GM12878 (cell line): ENCODE results near the gene PCBD1. TPM values are rescaled to one million over a fixed set of nuclear protein-coding genes. Genes with fewer than 3 reads are reported as not detected.

Experiments used
- ATAC-seq: fragments of 200-7000 bp; cut with Tn5 transposase; 3 replicates; pipeline ENCODE4 v1.9.1; 2020; ENCODE audit warnings: mild to moderate bottlenecking, moderate library complexity
- BruUV-seq: library from RNA; stranded (reverse); fragments of 400-500 nt; replicated peaks from 2 replicates; lab custom pipeline; 2021; lab: Mats Ljungman, UMichigan
- CTCF ChIA-PET: fragments of 300-600 bp; sonication (Branson Sonifier 250); formaldehyde crosslinking; extraction: SDS; loops from one replicate; lab custom pipeline; 2021; ENCODE audit warnings: inconsistent platforms; lab: Yijun Ruan, JAX
- POLR2A ChIA-PET: fragments of 350-600 bp; formaldehyde crosslinking; extraction: SDS; loops from one replicate; lab custom pipeline; 2021; ENCODE audit warnings: inconsistent platforms; lab: Charles Lee
- RAD21 ChIA-PET: fragments of 300-600 bp; sonication (Branson Sonifier 250); formaldehyde crosslinking; loops from one replicate; lab custom pipeline; 2023; ENCODE audit warnings: antibody characterized with exemption; ENCODE audit not compliant: unreplicated experiment; lab: Charles Lee
- SMC1A ChIA-PET: fragments of 300-600 bp; sonication (Branson Sonifier 250); formaldehyde crosslinking; loops from one replicate; lab custom pipeline; 2023; ENCODE audit not compliant: unreplicated experiment, uncharacterized antibody; lab: Charles Lee
- DNase-seq: peaks from one replicate; pipeline ENCODE4 v3.0.0-alpha.2; 2011; ENCODE audit warnings: low read depth, low spot score
- FAIRE-seq: peaks from 3 replicates; lab custom pipeline; 2011; peaks lifted over from hg19 to GRCh38; lab: Jason Lieb, UNC
- H2AFZ ChIP-seq: 2 replicates; pipeline ENCODE4 v1.6.0; 2011; ENCODE audit warnings: low read depth, low read length, control low read depth; ENCODE audit not compliant: control insufficient read depth
- H3K27ac ChIP-seq: 2 replicates; pipeline ENCODE4 v1.5.1; 2011; ENCODE audit warnings: control low read depth; ENCODE audit not compliant: control insufficient read depth, insufficient read depth
- H3K27me3 ChIP-seq, 2 experiments: replicated peaks in 1 of 2; 2 replicates each; pipeline versions ENCODE4 v1.6.0 to v1.6.1; 2011; ENCODE audit warnings: low read length in 1 of 2; ENCODE audit not compliant: control insufficient read depth in 2 of 2, insufficient read depth in 2 of 2
- H3K36me3 ChIP-seq, 2 experiments: 2 replicates each; pipeline ENCODE4 v1.5.1; 2011; ENCODE audit warnings: low read length in 1 of 2; ENCODE audit not compliant: control insufficient read depth in 2 of 2, insufficient read depth in 2 of 2
- H3K4me1 ChIP-seq: 2 replicates; pipeline ENCODE4 v1.6.1; 2011; ENCODE audit warnings: mild to moderate bottlenecking, low read length, moderate library complexity, mixed read lengths; ENCODE audit not compliant: control insufficient read depth, insufficient read depth
- H3K4me2 ChIP-seq: 2 replicates; pipeline ENCODE4 v1.6.0; 2011; ENCODE audit warnings: control low read depth; ENCODE audit not compliant: control insufficient read depth, insufficient read depth
- H3K4me3 ChIP-seq: fragments of 200-600 bp; sonication (generic); 2 replicates; pipeline ENCODE4 v1.5.1; 2016
- H3K79me2 ChIP-seq: 2 replicates; pipeline ENCODE4 v1.6.0; 2011; ENCODE audit warnings: low read length; ENCODE audit not compliant: control insufficient read depth, insufficient read depth
- H3K9ac ChIP-seq: 2 replicates; pipeline ENCODE4 v1.8.0; 2011; ENCODE audit warnings: low read length, control low read depth, mixed read lengths; ENCODE audit not compliant: control insufficient read depth, insufficient read depth
- H3K9me3 ChIP-seq: replicated peaks from 3 replicates; pipeline ENCODE4 v1.5.1; 2011; ENCODE audit warnings: mild to moderate bottlenecking, low read length; ENCODE audit not compliant: control insufficient read depth, insufficient read depth
- H4K20me1 ChIP-seq: 2 replicates; pipeline ENCODE4 v1.6.0; 2011; ENCODE audit not compliant: control insufficient read depth, insufficient read depth
- BRCA1 ChIP-seq: IDR thresholded peaks from 2 replicates; pipeline ENCODE4 v1.6.1; 2011; ENCODE audit warnings: low read depth, low read length, improper control_type of control experiment
- CHD2 ChIP-seq: IDR thresholded peaks from 2 replicates; pipeline ENCODE4 v1.6.1; 2011; ENCODE audit warnings: low read depth, low read length, improper control_type of control experiment, borderline replicate concordance
- E4F1 ChIP-seq: fragments of 450-650 bp; IDR thresholded peaks from 2 replicates; pipeline ENCODE4 v1.6.1; 2018; ENCODE audit warnings: borderline replicate concordance, mild to moderate bottlenecking; ENCODE audit not compliant: partially characterized antibody
- ETV6 ChIP-seq, 2 experiments: fragments of 450-650 bp in 1 of 2; IDR thresholded peaks in 1 of 2; conservative IDR thresholded peaks in 1 of 2; 2 replicates each; pipeline ENCODE4 v1.6.1; 2014; ENCODE audit warnings: antibody characterized with exemption in 1 of 2, borderline replicate concordance in 1 of 2, low read depth in 1 of 2, mild to moderate bottlenecking in 1 of 2, moderate library complexity in 1 of 2
- HDAC2 ChIP-seq: fragments of 200-600 bp; sonication (generic); IDR thresholded peaks from 2 replicates; pipeline ENCODE4 v1.6.1; 2017
- IRF4 ChIP-seq: IDR thresholded peaks from 2 replicates; pipeline ENCODE4 v1.6.1; 2011; ENCODE audit warnings: low read depth, low read length
- JUNB ChIP-seq: IDR thresholded peaks from 2 replicates; pipeline ENCODE4 v1.6.1; 2016; ENCODE audit warnings: antibody characterized with exemption, mild to moderate bottlenecking
- MYC ChIP-seq: IDR thresholded peaks from 2 replicates; pipeline ENCODE4 v1.6.1; 2011; ENCODE audit warnings: mild to moderate bottlenecking, low read length, moderate library complexity, inconsistent platforms; ENCODE audit not compliant: insufficient read depth, insufficient replicate concordance, insufficient read length, severe bottlenecking
- PBX3 ChIP-seq: IDR thresholded peaks from 2 replicates; pipeline ENCODE4 v1.6.1; 2011; ENCODE audit warnings: mild to moderate bottlenecking, low read depth, low read length, moderate library complexity; ENCODE audit not compliant: insufficient replicate concordance
- POLR2AphosphoS5 ChIP-seq: IDR thresholded peaks from 2 replicates; pipeline ENCODE4 v1.6.1; 2011; ENCODE audit warnings: mild to moderate bottlenecking, low read length, inconsistent platforms
- SUZ12 ChIP-seq: fragments of 200-600 bp; sonication (generic); IDR thresholded peaks from one replicate; pipeline ENCODE4 v1.6.1; 2018; ENCODE audit warnings: antibody characterized with exemption, mild to moderate bottlenecking; ENCODE audit not compliant: unreplicated experiment
- ZBED1 ChIP-seq: IDR thresholded peaks from 2 replicates; pipeline ENCODE4 v1.6.1; 2016; ENCODE audit warnings: borderline replicate concordance
- WGBS: methylation state at CpG from one replicate; pipeline ENCODE4 v1.1.6; 2016; ENCODE audit warnings: low lambda C conversion rate; ENCODE audit not compliant: insufficient replicate concordance, insufficient coverage; ENCODE audit errors: missing lambda C conversion rate; 5-methylcytosine and 5-hydroxymethylcytosine counted together
- in situ Hi-C: fragments of 300-500 bp; cut with MboI; formaldehyde crosslinking; loops from 9 replicates; pipeline ENCODE4 v1.14.3; 2018; ENCODE audit warnings: mixed read lengths
- intact Hi-C: fragments of 100-400 bp; cut with micrococcal nuclease; formaldehyde crosslinking; loops from one replicate; pipeline ENCODE4 v1.14.2; 2022; ENCODE audit not compliant: unreplicated experiment
- polyA plus RNA-seq, 11 experiments: library from polyadenylated mRNA; depleted of rRNA in 4 of 11; unstranded in 6 of 11; stranded (reverse) in 5 of 11; fragments of >200 nt; fragmentation: Nextera tagmentation in 4 of 11; fragmentation: Illumina TruSeq in 1 of 11; extraction: Ambion mirVana in 4 of 11; extraction: Trizol in 1 of 11; gene quantifications; 1 replicate in 1 of 11; 2 replicates in 10 of 11; pipeline versions ENCODE4 v1.2.1 to v1.2.3, GENCODE V29; 2011 to 2016; ENCODE audit warnings: inconsistent platforms in 2 of 11, missing spikeins in 2 of 11, low read depth in 1 of 11
- total RNA-seq, 4 experiments: library from RNA; depleted of rRNA in 3 of 4; stranded (reverse); fragments of >200 nt in 3 of 4; fragmentation: Illumina TruSeq in 1 of 4; extraction: Trizol in 1 of 4; gene quantifications; 2 replicates each; pipeline versions ENCODE4 v1.2.1 to v1.2.3, GENCODE V29; 2013 to 2021

Gene PCBD1
- total and polyA plus RNA-seq, 10 of the 15 experiments (the other 5 are each of a cell fraction or from before 2014, with no cell fraction given), result 5.6 to 66.8 (median 34.2) TPM

- POLR2A ChIA-PET, result no interaction called here
- no peak for TF ChIP-seq BRCA1
- TF ChIP-seq ETV6 (conservative IDR thresholded peaks at IDR 0.05 in 1 of 2, IDR thresholded peaks at IDR 0.05 in 1 of 2; ENCODE audit: borderline replicate concordance in 1 of 2, low read depth in 1 of 2), result no peak
- TF ChIP-seq POLR2AphosphoS5, result no peak
- no peak for TF ChIP-seq SUZ12
- peaks cover 0 to 7% of the 10 kb centered on the region in 2 experiments; a peak in 3 of 4 replicates for H3K36me3 ChIP-seq
- FAIRE-seq (no peak), DNase-seq (no peak), ATAC-seq (no peak)
- H3K9me3 ChIP-seq, result no peaks in the 10 kb centered on the region
- intact Hi-C loops, result no loop called here
- no peak overlapping the region for H3K27ac ChIP-seq
- H3K9ac ChIP-seq, result no peak overlapping the region
- H4K20me1 ChIP-seq, result no peaks in the 10 kb centered on the region
- in situ Hi-C loops, result no loop called here
- H3K79me2 ChIP-seq, result no peaks in the 10 kb centered on the region
- no peaks in the 10 kb centered on the region for H3K27me3 ChIP-seq
- WGBS, result 75% methylated on average over 4 of the region's 4 CpGs
- H3K4me1 ChIP-seq, result 0 out of 2 replicates have a peak, but pooled peaks cover 2% of the 10 kb centered on the region
- BruUV-seq, result no TSS peak
- no peak overlapping the region for H3K4me3 ChIP-seq
- H3K4me2 ChIP-seq, result no peak overlapping the region
- no peak overlapping the region for H2AFZ ChIP-seq
- CTCF ChIA-PET, result interaction anchor here (1.1 to 2.7 kb wide), 2 partner anchors 16 to 36 kb away, joined by 3 to 7 read pairs; no protein-coding TSS in a partner anchor
- RAD21 ChIA-PET, result no interaction called here
- SMC1A ChIA-PET, result interaction anchor here (0.6 to 1.4 kb wide), 2 partner anchors 12 to 283 kb away, joined by 3 to 4 read pairs; no protein-coding TSS in a partner anchor
Measured at GRCh38 chr10:70853038-70853437, 35.3 kb downstream of the PCBD1 start.

GRCh38 chr10:70851597-70852475 lies 36.5 kb downstream of the PCBD1 start:
- DNase-seq, result no peak
- FAIRE-seq, result no peak
- Histone ChIP-seq H3K9me3 (no peaks in the 10 kb centered on the region), H3K4me2 (no peak overlapping the region), H3K36me3 (peaks cover 0 to 4% of the 10 kb centered on the region in 2 experiments; a peak in 2 of 4 replicates), H3K4me1 (0 out of 2 replicates have a peak, but pooled peaks cover 2% of the 10 kb centered on the region), H3K4me3 (no peak overlapping the region), H3K9ac (no peak overlapping the region), H2AFZ (no peak overlapping the region), H3K79me2 (no peaks in the 10 kb centered on the region), H4K20me1 (no peaks in the 10 kb centered on the region), H3K27ac (no peak overlapping the region), H3K27me3 (no peaks in the 10 kb centered on the region)
- in situ Hi-C loops (no loop called here), intact Hi-C loops (no loop called here)
- ChIA-PET SMC1A (no interaction called here), CTCF (interaction anchor here (0.7 kb wide), 1 partner anchor 32 kb away, joined by 3 read pairs; no protein-coding TSS in a partner anchor), RAD21 (no interaction called here), POLR2A (no interaction called here)
- no peak for ATAC-seq
- WGBS, result 96% methylated on average over 5 of the region's 5 CpGs
- BruUV-seq, result no TSS peak
- TF ChIP-seq IRF4 (no peak), CHD2 (no peak), ZBED1 (no peak), E4F1 (no peak), HDAC2 (no peak), JUNB (no peak), MYC (no peak), PBX3 (no peak)
